ENCODE results near the gene E2F4.

E2F4 gene

GRCh38 chr16:67188798-67189197 lies 3.2 kb upstream of the E2F4 start:
- no peak for DNase-seq (ENCODE audit: low read depth)
- TF ChIP-seq MAX (IDR thresholded peaks at IDR 0.05; ENCODE audit: low read depth, low read length) (no peak), POLR2A (IDR thresholded peaks at IDR 0.05; ENCODE audit: extremely low read depth, insufficient read length) (no peak), CTCF (IDR thresholded peaks at IDR 0.05; ENCODE audit: low read depth, low read length) (no peak), MYC (IDR thresholded peaks at IDR 0.05; ENCODE audit: low read depth, low read length) (no peak)
- H3K4me3 ChIP-seq (ENCODE audit: low read depth, low read length): no peak overlapping the region

GRCh38 chr16:67190041-67190440 lies 1.9 kb upstream of the E2F4 start, which contains the start of gene EXOC3L1:
Gene EXOC3L1 (minus strand): TSS chr16:67190136. CDS start chr16:67189676, 460 bp downstream.
- DNase-seq (ENCODE audit: low read depth): no peak
- TF ChIP-seq CTCF (IDR thresholded peaks at IDR 0.05; ENCODE audit: low read depth, low read length) (no peak), POLR2A (IDR thresholded peaks at IDR 0.05; ENCODE audit: extremely low read depth, insufficient read length) (no peak), MAX (IDR thresholded peaks at IDR 0.05; ENCODE audit: low read depth, low read length) (no peak), MYC (IDR thresholded peaks at IDR 0.05; ENCODE audit: low read depth, low read length) (no peak)
- H3K4me3 ChIP-seq (ENCODE audit: low read depth, low read length): no peak within 1 kb of the TSS

GRCh38 chr16:67190448-67191399 lies 1.2 kb upstream of the E2F4 start:
- H3K4me3 ChIP-seq (ENCODE audit: low read depth, low read length): no peak overlapping the region
- no peak for DNase-seq (ENCODE audit: low read depth)
- TF ChIP-seq CTCF (IDR thresholded peaks at IDR 0.05; ENCODE audit: low read depth, low read length) (no peak), MAX (IDR thresholded peaks at IDR 0.05; ENCODE audit: low read depth, low read length) (no peak), MYC (IDR thresholded peaks at IDR 0.05; ENCODE audit: low read depth, low read length) (no peak), POLR2A (IDR thresholded peaks at IDR 0.05; ENCODE audit: extremely low read depth, insufficient read length) (no peak)

GRCh38 chr16:67191411-67191994 lies 452 bp upstream of the E2F4 start:
- DNase-seq (ENCODE audit: low read depth): no peak
- TF ChIP-seq MAX (IDR thresholded peaks at IDR 0.05; ENCODE audit: low read depth, low read length) (no peak), MYC (IDR thresholded peaks at IDR 0.05; ENCODE audit: low read depth, low read length) (no peak), POLR2A (IDR thresholded peaks at IDR 0.05; ENCODE audit: extremely low read depth, insufficient read length) (no peak), CTCF (IDR thresholded peaks at IDR 0.05; ENCODE audit: low read depth, low read length) (no peak)
- H3K4me3 ChIP-seq (ENCODE audit: low read depth, low read length): peak overlapping the region; percentile 49

GRCh38 chr16:67192781-67193361 lies 916 bp downstream of the E2F4 start:
- H3K4me3 ChIP-seq (ENCODE audit: low read depth, low read length): peak overlapping the region; percentile 100
- DNase-seq (ENCODE audit: low read depth): peak; percentile 26
- TF ChIP-seq POLR2A (IDR thresholded peaks at IDR 0.05; ENCODE audit: extremely low read depth, insufficient read length): no peak
- no peak for TF ChIP-seq MAX (IDR thresholded peaks at IDR 0.05; ENCODE audit: low read depth, low read length)
- TF ChIP-seq CTCF (IDR thresholded peaks at IDR 0.05; ENCODE audit: low read depth, low read length): no peak
- TF ChIP-seq MYC (IDR thresholded peaks at IDR 0.05; ENCODE audit: low read depth, low read length): no peak

Measured in NB4 (cell line).